Neural progenitor cell (in vitro differentiated cells): ENCODE results near the gene CLEC4F. TPM values are rescaled to one million over a fixed set of nuclear protein-coding genes. Genes with fewer than 3 reads are reported as not detected.
A peak's percentile ranks its signal among the peaks of the same experiment; 100 is the strongest.

ENCODE experiments used
- DNase-seq: peaks from one replicate; pipeline ENCODE4 v3.0.0-alpha.2; 2016; ENCODE audit warnings: low spot score
- H2AFZ ChIP-seq: fragments of 200-600 bp; sonication (generic); replicated peaks from 2 replicates; pipeline ENCODE4 v1.6.1; 2016; ENCODE audit warnings: antibody characterized with exemption
- H3F3A ChIP-seq: fragments of 200-600 bp; sonication (generic); 2 replicates; pipeline ENCODE4 v1.6.1; 2016; ENCODE audit warnings: antibody characterized with exemption, low read depth
- H3K27ac ChIP-seq: fragments of 200-600 bp; sonication (generic); 2 replicates; pipeline ENCODE4 v1.5.1; 2016; ENCODE audit warnings: mild to moderate bottlenecking
- H3K27me3 ChIP-seq: fragments of 200-600 bp; sonication (generic); 2 replicates; pipeline ENCODE4 v1.6.1; 2016; ENCODE audit warnings: mild to moderate bottlenecking, moderate library complexity
- H3K36me3 ChIP-seq: fragments of 200-600 bp; sonication (generic); 2 replicates; pipeline ENCODE4 v1.5.1; 2016
- H3K4me1 ChIP-seq: fragments of 200-600 bp; sonication (generic); 2 replicates; pipeline ENCODE4 v1.6.1; 2016; ENCODE audit warnings: mixed run types
- H3K4me2 ChIP-seq: fragments of 200-600 bp; sonication (generic); 2 replicates; pipeline ENCODE4 v1.6.1; 2016
- H3K4me3 ChIP-seq: fragments of 200-600 bp; sonication (generic); 2 replicates; pipeline ENCODE4 v1.5.1; 2016
- H3K79me2 ChIP-seq: fragments of 200-600 bp; sonication (generic); 2 replicates; pipeline ENCODE4 v1.6.1; 2016; ENCODE audit warnings: low read depth
- H3K9ac ChIP-seq: fragments of 200-600 bp; sonication (generic); 2 replicates; pipeline ENCODE4 v1.6.1; 2016
- H3K9me3 ChIP-seq: fragments of 200-600 bp; sonication (generic); 2 replicates; pipeline ENCODE4 v1.5.1; 2016; ENCODE audit warnings: low read depth
- H4K20me1 ChIP-seq: fragments of 200-600 bp; sonication (generic); 2 replicates; pipeline ENCODE4 v1.6.1; 2016; ENCODE audit warnings: low read depth
- H3K27ac Mint-ChIP-seq: 3 replicates; pipeline ENCODE4 v1.8.0; 2021; ENCODE audit warnings: mixed read lengths
- H3K27me3 Mint-ChIP-seq: 2 replicates; pipeline ENCODE4 v1.8.0; 2022; ENCODE audit warnings: low read depth, mild to moderate bottlenecking, inconsistent platforms, moderate library complexity, mixed read lengths; ENCODE audit not compliant: insufficient read depth
- H3K36me3 Mint-ChIP-seq: 3 replicates; pipeline ENCODE4 v1.8.0; 2021; ENCODE audit warnings: mixed read lengths
- H3K4me1 Mint-ChIP-seq: 3 replicates; pipeline ENCODE4 v1.8.0; 2021; ENCODE audit warnings: mixed read lengths
- H3K4me3 Mint-ChIP-seq: 3 replicates; pipeline ENCODE4 v1.8.0; 2021; ENCODE audit warnings: mild to moderate bottlenecking, moderate library complexity, mixed read lengths
- H3K9me3 Mint-ChIP-seq: 3 replicates; pipeline ENCODE4 v1.8.0; 2020; ENCODE audit warnings: mixed read lengths
- CTCF ChIP-seq: fragments of 200-600 bp; sonication (generic); IDR thresholded peaks from 2 replicates; pipeline ENCODE4 v1.5.1; 2017; ENCODE audit warnings: antibody characterized with exemption, mild to moderate bottlenecking
- EZH2 ChIP-seq: fragments of 200-600 bp; sonication (generic); IDR thresholded peaks from 2 replicates; pipeline ENCODE4 v1.6.1; 2017; ENCODE audit warnings: antibody characterized with exemption, mild to moderate bottlenecking, moderate library complexity
- EZH2phosphoT487 ChIP-seq: fragments of 200-600 bp; sonication (generic); IDR thresholded peaks from 2 replicates; pipeline ENCODE4 v1.6.1; 2017; ENCODE audit warnings: antibody characterized with exemption
- total RNA-seq: library from RNA; depleted of rRNA; stranded (reverse); fragments of >200 nt; gene quantifications from 2 replicates; pipeline ENCODE4 v1.2.3, GENCODE V29; 2015; ENCODE audit warnings: low replicate concordance

Gene CLEC4F
- total RNA-seq, 1 donor from 2014 or later, result not detected

DNA sequence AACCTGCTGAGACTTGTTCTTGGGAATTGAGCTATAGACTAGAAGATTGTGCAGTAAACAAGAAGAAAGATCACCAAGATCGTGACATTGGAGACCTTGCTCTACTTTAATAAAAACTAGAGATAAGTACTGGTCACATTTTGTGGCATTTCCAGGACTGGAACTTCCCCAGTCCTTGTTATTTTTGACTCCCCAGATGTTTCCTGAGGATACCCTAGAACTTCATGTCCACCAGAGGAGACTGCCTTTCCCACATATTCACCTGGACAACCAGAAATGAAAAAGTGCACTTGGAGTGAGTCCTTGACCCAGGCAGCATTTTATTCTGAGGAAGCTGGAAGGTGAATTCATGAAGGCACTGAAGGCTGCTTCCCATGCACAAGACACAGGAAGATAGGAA is 9.5 kb upstream of the CLEC4F start:
- no peak for TF ChIP-seq EZH2
- TF ChIP-seq CTCF, result no peak
- TF ChIP-seq EZH2phosphoT487, result no peak
- peaks cover 8% of the 10 kb centered on the region for H3K9me3 Mint-ChIP-seq
- no peak overlapping the region for H3K4me3 Mint-ChIP-seq
- H3K79me2 ChIP-seq, result no peaks in the 10 kb centered on the region
- no peaks in the 10 kb centered on the region for H3K9me3 ChIP-seq
- H3K27me3 Mint-ChIP-seq, result peaks cover 7% of the 10 kb centered on the region
- H3K36me3 Mint-ChIP-seq, result no peaks in the 10 kb centered on the region
- H3K9ac ChIP-seq, result no peak overlapping the region
- no peak overlapping the region for H3K4me2 ChIP-seq
- no peak overlapping the region for H3K4me3 ChIP-seq
- no peak for DNase-seq
- no peaks in the 10 kb centered on the region for H3K36me3 ChIP-seq
- H3K27ac Mint-ChIP-seq, result peak overlapping the region; percentile 30
- H3K27ac ChIP-seq, result no peak overlapping the region
- H4K20me1 ChIP-seq, result no peaks in the 10 kb centered on the region
- H3F3A ChIP-seq, result no peaks in the 10 kb centered on the region
- H3K4me1 ChIP-seq, result peaks cover 3% of the 10 kb centered on the region
- H3K27me3 ChIP-seq, result no peaks in the 10 kb centered on the region
- no peak overlapping the region for H2AFZ ChIP-seq
- H3K4me1 Mint-ChIP-seq, result no peaks in the 10 kb centered on the region

DNA sequence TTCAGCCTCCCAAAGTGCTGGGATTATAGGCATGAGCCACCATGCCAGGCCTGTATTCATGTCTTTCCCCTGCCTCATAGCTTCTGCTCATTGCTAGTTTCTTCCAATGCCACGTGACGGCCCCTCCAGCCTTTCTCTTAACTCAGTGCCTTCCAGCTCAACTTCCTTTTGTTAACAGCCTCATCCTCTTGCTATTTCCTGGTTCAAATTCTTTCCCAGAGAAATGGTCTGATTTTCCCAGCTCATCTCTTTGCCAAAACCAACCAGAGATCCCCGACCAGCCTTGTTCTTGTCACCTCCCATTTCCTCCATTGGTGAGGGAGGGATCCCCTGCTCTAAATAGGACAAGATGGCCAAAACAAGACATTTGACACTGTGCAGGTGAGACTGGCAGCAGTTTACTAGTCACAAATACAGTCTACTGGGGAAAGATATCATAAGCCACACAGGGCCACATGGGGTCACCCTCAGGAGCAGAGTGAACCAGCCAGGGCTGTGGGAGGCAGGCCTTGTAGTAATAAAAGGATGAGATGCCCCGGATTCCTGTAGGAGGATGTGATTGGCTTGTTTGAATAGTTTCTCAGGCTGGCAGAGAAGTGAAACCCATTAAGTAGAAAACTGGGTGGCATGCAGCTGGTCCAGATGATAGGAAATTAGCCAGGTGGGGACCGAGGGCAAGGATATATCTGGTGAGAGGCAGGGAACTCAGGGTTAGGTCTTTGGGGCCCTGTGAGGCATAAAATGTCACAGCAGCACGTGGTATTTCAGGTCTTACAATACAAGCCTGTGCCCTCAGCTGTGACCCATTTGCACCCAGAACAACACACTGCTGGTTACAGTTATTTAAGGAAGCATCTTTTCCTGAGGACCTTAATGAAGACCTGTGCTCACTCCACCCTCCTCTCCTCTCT is 8.8 kb upstream of the CLEC4F start:
- no peaks in the 10 kb centered on the region for H3K36me3 ChIP-seq
- H3K27ac ChIP-seq, result no peak overlapping the region
- no peaks in the 10 kb centered on the region for H4K20me1 ChIP-seq
- Mint-ChIP-seq H3K27ac (no peak overlapping the region), H3K4me1 (no peaks in the 10 kb centered on the region), H3K36me3 (no peaks in the 10 kb centered on the region), H3K9me3 (peaks cover 5% of the 10 kb centered on the region), H3K4me3 (no peak overlapping the region), H3K27me3 (peaks cover 8% of the 10 kb centered on the region)
- no peak overlapping the region for H3K4me3 ChIP-seq
- H3K4me2 ChIP-seq, result no peak overlapping the region
- H3K79me2 ChIP-seq, result no peaks in the 10 kb centered on the region
- H3K9me3 ChIP-seq, result no peaks in the 10 kb centered on the region
- H3K27me3 ChIP-seq, result no peaks in the 10 kb centered on the region
- H3K4me1 ChIP-seq, result peaks cover 3% of the 10 kb centered on the region
- H2AFZ ChIP-seq, result no peak overlapping the region
- TF ChIP-seq EZH2, result no peak
- no peak for TF ChIP-seq CTCF
- no peak for TF ChIP-seq EZH2phosphoT487
- no peak overlapping the region for H3K9ac ChIP-seq
- no peak for DNase-seq
- no peaks in the 10 kb centered on the region for H3F3A ChIP-seq

DNA sequence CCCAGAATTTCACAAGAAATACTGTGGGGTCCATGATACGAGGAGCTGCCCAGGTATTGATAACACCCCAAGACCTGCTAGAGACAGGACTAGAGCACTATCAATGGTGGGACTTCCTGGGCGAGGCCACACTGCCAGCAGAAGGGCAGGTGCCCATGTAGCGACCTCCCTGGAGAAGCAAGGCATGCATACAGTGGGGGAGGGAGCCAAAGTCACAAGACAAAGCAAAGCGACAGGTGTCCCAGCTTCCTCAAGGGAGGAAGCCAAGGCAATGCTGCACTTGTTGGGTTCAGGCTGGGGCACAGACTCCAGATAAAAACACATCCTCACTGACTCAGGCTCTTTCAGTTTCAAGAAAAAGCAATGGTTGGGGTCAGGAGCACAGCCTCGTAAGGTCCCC is 7.7 kb upstream of the CLEC4F start:
- H2AFZ ChIP-seq, result no peak overlapping the region
- no peak overlapping the region for H3K4me3 Mint-ChIP-seq

More for the DNA sequence above, 7.7 kb upstream of the CLEC4F start:
- H3K36me3 ChIP-seq, result no peaks in the 10 kb centered on the region
- no peak overlapping the region for H3K4me2 ChIP-seq
- H3K27me3 ChIP-seq, result no peaks in the 10 kb centered on the region
- no peak for TF ChIP-seq CTCF
- H3K9ac ChIP-seq, result no peak overlapping the region
- H3K9me3 Mint-ChIP-seq, result peaks cover 2% of the 10 kb centered on the region
- H4K20me1 ChIP-seq, result no peaks in the 10 kb centered on the region
- no peaks in the 10 kb centered on the region for H3K36me3 Mint-ChIP-seq
- H3K9me3 ChIP-seq, result no peaks in the 10 kb centered on the region
- no peaks in the 10 kb centered on the region for H3F3A ChIP-seq
- H3K4me1 ChIP-seq, result peaks cover 3% of the 10 kb centered on the region
- H3K79me2 ChIP-seq, result no peaks in the 10 kb centered on the region
- peaks cover 11% of the 10 kb centered on the region for H3K27me3 Mint-ChIP-seq
- H3K4me1 Mint-ChIP-seq, result no peaks in the 10 kb centered on the region
- no peak overlapping the region for H3K27ac ChIP-seq
- H3K4me3 ChIP-seq, result no peak overlapping the region
- no peak for DNase-seq
- H3K27ac Mint-ChIP-seq, result no peak overlapping the region
